OCI-LY7 (cell line): ENCODE results near the gene CFAP97D2. TPM values are rescaled to one million over a fixed set of nuclear protein-coding genes. Genes with fewer than 3 reads are reported as not detected.
"Not testable (repeated sequence)": the region's sequence is repeated elsewhere in the genome, so short reads cannot be mapped to it uniquely, and the experiment has no call there.

Source experiments
- BruUV-seq: library from RNA; stranded (reverse); fragments of 400-500 nt; replicated peaks from 2 replicates; lab custom pipeline; 2021; lab: Mats Ljungman, UMichigan
- CTCF ChIA-PET: fragments of 300-600 bp; sonication (Branson Sonifier 250); formaldehyde crosslinking; loops from one replicate; lab custom pipeline; 2022; ENCODE audit warnings: antibody characterized with exemption; ENCODE audit not compliant: unreplicated experiment; lab: Charles Lee
- POLR2A ChIA-PET: fragments of 300-600 bp; sonication (Branson Sonifier 250); formaldehyde crosslinking; loops from one replicate; lab custom pipeline; 2022; ENCODE audit warnings: antibody characterized with exemption; lab: Charles Lee
- DNase-seq: peaks from one replicate; pipeline ENCODE4 v3.0.0-alpha.2; 2015; ENCODE audit warnings: low spot score
- H2AFZ ChIP-seq: fragments of 200-600 bp; sonication (generic), shearing (Covaris generic); 2 replicates; pipeline ENCODE4 v1.6.1; 2014; ENCODE audit warnings: mild to moderate bottlenecking, antibody characterized with exemption, low read length, moderate library complexity
- H3K27ac ChIP-seq: fragments of 200-600 bp; sonication (generic); 2 replicates; pipeline ENCODE4 v1.5.1; 2014; ENCODE audit warnings: mixed run types, low read depth, mild to moderate bottlenecking, moderate library complexity, low read length, inconsistent platforms; ENCODE audit not compliant: poor library complexity, severe bottlenecking
- H3K36me3 ChIP-seq: fragments of 200-600 bp; sonication (generic); 2 replicates; pipeline ENCODE4 v1.6.1; 2014; ENCODE audit warnings: mild to moderate bottlenecking, antibody characterized with exemption, low read length, moderate library complexity, mixed read lengths; ENCODE audit not compliant: insufficient read depth
- H3K4me1 ChIP-seq: fragments of 200-600 bp; sonication (generic); 2 replicates; pipeline ENCODE4 v1.5.1; 2014; ENCODE audit warnings: mild to moderate bottlenecking, low read length; ENCODE audit not compliant: insufficient read depth, poor library complexity, severe bottlenecking
- H3K4me2 ChIP-seq: fragments of 200-600 bp; sonication (generic); 2 replicates; pipeline ENCODE4 v1.6.1; 2014; ENCODE audit warnings: mild to moderate bottlenecking, low read length
- H3K4me3 ChIP-seq: fragments of 200-600 bp; sonication (generic); 2 replicates; pipeline ENCODE4 v1.5.1; 2014; ENCODE audit warnings: mild to moderate bottlenecking, low read depth, low read length; ENCODE audit not compliant: poor library complexity, severe bottlenecking
- H3K79me2 ChIP-seq: fragments of 200-600 bp; sonication (generic); 2 replicates; pipeline ENCODE4 v1.6.1; 2016; ENCODE audit warnings: low read depth, mild to moderate bottlenecking, low read length, moderate library complexity, mixed read lengths; ENCODE audit not compliant: insufficient read depth
- H3K9me2 ChIP-seq: fragments of 200-600 bp; sonication (generic); 2 replicates; pipeline ENCODE4 v1.6.1; 2016; ENCODE audit warnings: mild to moderate bottlenecking, low read length, mixed read lengths; ENCODE audit not compliant: insufficient read depth
- H3K9me3 ChIP-seq: fragments of 200-600 bp; sonication (generic); 2 replicates; pipeline ENCODE4 v1.6.1; 2014; ENCODE audit warnings: mild to moderate bottlenecking, mixed run types, low read length, mixed read lengths
- H4K20me1 ChIP-seq: fragments of 200-600 bp; sonication (generic); 2 replicates; pipeline ENCODE4 v1.6.1; 2014; ENCODE audit warnings: mild to moderate bottlenecking, antibody characterized with exemption, low read length, moderate library complexity, mixed read lengths; ENCODE audit not compliant: insufficient read depth
- CTCF ChIP-seq: fragments of 200-600 bp; sonication (generic); conservative IDR thresholded peaks from 2 replicates; pipeline ENCODE4 v1.5.1; 2014; ENCODE audit warnings: mild to moderate bottlenecking, antibody characterized with exemption, low read length, moderate library complexity, mixed read lengths
- EZH2phosphoT487 ChIP-seq: fragments of 200-600 bp; sonication (generic); IDR thresholded peaks from 2 replicates; pipeline ENCODE4 v1.6.1; 2018; ENCODE audit warnings: low read depth, borderline replicate concordance, mild to moderate bottlenecking, mixed run types, antibody characterized with exemption, low read length, moderate library complexity, mixed read lengths
- intact Hi-C: fragments of 100-400 bp; cut with micrococcal nuclease; formaldehyde crosslinking; loops from one replicate; pipeline ENCODE4 v1.10.0; 2022; ENCODE audit not compliant: unreplicated experiment
- total RNA-seq, 2 experiments: library from RNA; depleted of rRNA in 1 of 2; stranded (reverse); fragments of >200 nt in 1 of 2; shearing (Covaris generic) in 1 of 2; gene quantifications; 2 replicates each; pipeline ENCODE4 v1.2.3, GENCODE V29; 2014 to 2022

CFAP97D2 gene
- total RNA-seq, 2 experiments from 2014 or later = not detected

- peaks cover 8% of the 10 kb centered on the region; the same call in 1 of the 2 replicates for H4K20me1 ChIP-seq
- intact Hi-C loops = no loop called here
- TF ChIP-seq EZH2phosphoT487 (no peak), CTCF (no peak)
- H3K9me2 ChIP-seq = no peaks in the 10 kb centered on the region
- ChIA-PET CTCF (no interaction called here), POLR2A (no interaction called here)
- H3K79me2 ChIP-seq = no peaks in the 10 kb centered on the region
- peaks cover 40% of the 10 kb centered on the region for H3K4me1 ChIP-seq
- H3K36me3 ChIP-seq = no peaks in the 10 kb centered on the region
- peak overlapping the region; percentile 73 for H3K4me2 ChIP-seq
- no peaks in the 10 kb centered on the region for H3K9me3 ChIP-seq
- no TSS peak for BruUV-seq
- no peak overlapping the region for H3K27ac ChIP-seq
- no peak overlapping the region for H2AFZ ChIP-seq
- peak overlapping the region; percentile 63 for H3K4me3 ChIP-seq
- no peak for DNase-seq
Measured at GRCh38 chr13:114131583-114132418, 47.3 kb upstream of the CFAP97D2 start.

GRCh38 chr13:114132419-114133121 is 46.5 kb upstream of the CFAP97D2 start, which contains the start of gene RASA3:
RASA3 (minus strand) TSS chr13:114132623; CDS start chr13:114132489, 134 bp downstream.
- ChIA-PET POLR2A (no interaction called here), CTCF (no interaction called here)
- H3K9me2 ChIP-seq = no peaks in the 10 kb centered on the region
- no peaks in the 10 kb centered on the region for H3K36me3 ChIP-seq
- H3K4me3 ChIP-seq = peak within 1 kb of the TSS; percentile 63
- no peak within 1 kb of the TSS for H2AFZ ChIP-seq
- H3K27ac ChIP-seq = no peak within 1 kb of the TSS
- intact Hi-C loops = no loop called here
- TF ChIP-seq EZH2phosphoT487 (no peak), CTCF (no peak)
- H3K9me3 ChIP-seq = no peaks in the 10 kb centered on the region
- peak within 1 kb of the TSS; percentile 73 for H3K4me2 ChIP-seq
- no peaks in the 10 kb centered on the region for H3K79me2 ChIP-seq
- H4K20me1 ChIP-seq = peaks cover 8% of the 10 kb centered on the region; the same call in 1 of the 2 replicates
- DNase-seq = peak; percentile 60
- BruUV-seq = no TSS peak
- H3K4me1 ChIP-seq = peaks cover 40% of the 10 kb centered on the region

GRCh38 chr13:114133126-114133525 is 45.9 kb upstream of the CFAP97D2 start:
- H3K79me2 ChIP-seq, H3K9me3 ChIP-seq, CTCF ChIA-PET, intact Hi-C loops, POLR2A ChIA-PET, BruUV-seq, H3K36me3 ChIP-seq, H2AFZ ChIP-seq, H3K4me3 ChIP-seq, DNase-seq, H3K4me2 ChIP-seq, H4K20me1 ChIP-seq, H3K9me2 ChIP-seq, H3K27ac ChIP-seq: not testable (repeated sequence)
- H3K4me1 ChIP-seq = peaks cover 39% of the 10 kb centered on the region

GRCh38 chr13:114133552-114133951 is 45.5 kb upstream of the CFAP97D2 start:
- BruUV-seq, H3K4me3 ChIP-seq, POLR2A ChIA-PET, H3K36me3 ChIP-seq, H2AFZ ChIP-seq, intact Hi-C loops, H3K27ac ChIP-seq, DNase-seq, H3K9me2 ChIP-seq, H3K4me2 ChIP-seq, H3K9me3 ChIP-seq, H3K79me2 ChIP-seq, CTCF ChIA-PET, H4K20me1 ChIP-seq: not testable (repeated sequence)
- H3K4me1 ChIP-seq = peaks cover 34% of the 10 kb centered on the region
